Erythroblast (primary cell): ENCODE results near the gene NDUFA11.

Experiments
- DNase-seq, 2 experiments: peaks; one replicate each; lab custom pipeline; 2025; lab: John Stamatoyannopoulos, UW
- GATA1 ChIP-seq: IDR thresholded peaks from 2 replicates; pipeline ENCODE4 v1.6.1; 2011; ENCODE audit warnings: low read depth, mild to moderate bottlenecking, control low read depth, low read length, moderate library complexity
- POLR2A ChIP-seq: IDR thresholded peaks from 2 replicates; pipeline ENCODE4 v1.6.1; 2011; ENCODE audit warnings: mild to moderate bottlenecking, low read length

The NDUFA11 gene

DNA sequence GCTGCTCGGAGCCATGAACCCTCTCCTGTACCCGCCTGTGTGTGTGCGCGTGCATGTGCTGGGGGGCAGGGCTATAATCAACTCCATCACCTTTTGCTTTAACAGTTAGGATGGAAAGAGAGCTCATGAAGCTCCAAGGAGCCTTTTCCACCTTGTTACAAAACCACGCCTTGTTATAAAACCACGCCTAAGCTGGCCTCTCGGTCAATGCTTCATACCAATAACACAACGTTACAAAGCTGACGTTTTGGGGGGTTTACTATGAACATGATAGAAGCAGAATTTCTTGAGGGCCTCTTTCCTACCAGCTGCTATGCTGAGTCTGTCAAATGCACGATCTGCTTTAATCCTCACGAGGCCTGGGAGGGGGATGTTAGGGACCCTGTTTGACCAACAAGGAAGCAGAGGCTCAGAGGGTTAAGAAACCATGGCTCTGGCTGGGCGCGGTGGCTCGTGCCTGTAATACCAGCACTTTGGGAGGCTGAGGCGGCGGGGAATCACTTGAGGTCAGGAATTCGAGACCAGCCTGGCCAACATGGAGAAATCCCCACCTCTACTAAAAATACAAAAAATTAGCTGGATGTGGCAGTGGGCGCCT, 22.3 kb upstream of the NDUFA11 start:
- no peak for DNase-seq
- TF ChIP-seq POLR2A (no peak), GATA1 (no peak)

DNA sequence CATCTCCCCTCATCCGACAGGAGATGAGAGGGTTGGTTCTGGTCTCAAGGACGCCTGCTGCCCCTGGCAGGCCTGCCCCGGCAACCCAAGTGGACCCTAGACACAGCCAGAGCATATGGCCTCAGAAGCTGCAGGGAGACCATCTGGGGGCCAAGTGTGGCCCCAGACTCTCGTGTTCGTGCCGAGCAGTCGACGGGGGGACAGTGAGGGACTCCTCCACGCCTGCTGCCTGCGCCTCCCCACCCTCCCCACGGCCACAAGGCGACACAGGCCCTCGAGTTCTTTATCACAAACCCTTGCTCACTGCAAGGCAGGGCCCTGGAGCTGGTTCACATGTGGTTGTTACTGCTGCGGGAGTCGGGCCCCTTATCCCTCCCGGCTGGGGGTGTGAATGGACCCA, 19.8 kb upstream of the NDUFA11 start:
- no peak for DNase-seq
- TF ChIP-seq GATA1 (no peak), POLR2A (no peak)

DNA sequence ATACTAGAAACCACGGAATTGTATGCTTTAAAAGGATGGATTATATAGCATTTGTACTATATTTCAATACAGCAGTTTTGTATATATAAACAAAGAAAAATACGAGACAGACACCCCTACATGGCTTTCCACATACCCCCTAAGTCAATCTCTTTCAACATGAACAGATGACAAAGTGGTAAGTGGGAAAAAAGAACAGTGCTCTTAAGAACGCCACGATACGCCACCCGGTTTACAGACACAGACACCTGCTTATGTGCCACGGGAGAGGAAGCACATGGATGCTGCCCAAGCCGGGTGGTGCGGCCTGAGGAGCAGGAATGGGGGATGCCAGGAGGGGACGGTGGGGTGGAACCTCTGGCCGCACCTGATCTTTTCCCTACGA, 18.6 kb upstream of the NDUFA11 start:
- TF ChIP-seq GATA1 (no peak), POLR2A (no peak)
- DNase-seq, result no peak

DNA sequence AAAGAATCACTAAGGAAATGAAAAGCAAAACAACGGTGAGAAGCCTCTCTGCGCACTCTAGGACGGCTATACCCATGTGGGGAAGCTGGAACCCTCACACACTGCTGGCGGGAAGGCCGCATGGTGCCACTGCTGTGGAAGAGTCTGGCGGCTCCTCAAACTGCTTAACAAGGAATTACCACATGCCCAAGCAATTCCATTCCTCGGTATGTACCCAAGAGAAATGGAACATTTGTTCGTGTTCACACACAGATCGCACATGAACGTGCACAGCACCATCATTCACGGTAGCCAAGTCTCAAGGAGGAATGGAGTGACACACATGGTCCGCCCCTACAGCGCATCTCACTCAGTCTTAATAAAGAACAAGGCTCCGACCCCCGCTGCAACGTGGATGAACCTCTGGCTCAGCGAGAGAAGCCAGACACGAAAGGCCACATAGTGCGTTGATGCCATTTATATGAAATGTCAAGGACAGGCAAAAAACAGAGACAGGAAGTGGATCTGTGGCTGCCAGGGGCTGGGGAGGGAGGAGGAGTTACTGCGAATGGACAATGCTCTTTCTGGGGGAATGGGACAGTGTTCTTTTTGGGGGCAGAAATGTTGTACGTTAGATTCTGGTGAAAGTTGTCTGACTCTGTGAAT, 18.0 kb upstream of the NDUFA11 start:
- no peak for DNase-seq
- TF ChIP-seq GATA1, result no peak
- TF ChIP-seq POLR2A, result no peak

DNA sequence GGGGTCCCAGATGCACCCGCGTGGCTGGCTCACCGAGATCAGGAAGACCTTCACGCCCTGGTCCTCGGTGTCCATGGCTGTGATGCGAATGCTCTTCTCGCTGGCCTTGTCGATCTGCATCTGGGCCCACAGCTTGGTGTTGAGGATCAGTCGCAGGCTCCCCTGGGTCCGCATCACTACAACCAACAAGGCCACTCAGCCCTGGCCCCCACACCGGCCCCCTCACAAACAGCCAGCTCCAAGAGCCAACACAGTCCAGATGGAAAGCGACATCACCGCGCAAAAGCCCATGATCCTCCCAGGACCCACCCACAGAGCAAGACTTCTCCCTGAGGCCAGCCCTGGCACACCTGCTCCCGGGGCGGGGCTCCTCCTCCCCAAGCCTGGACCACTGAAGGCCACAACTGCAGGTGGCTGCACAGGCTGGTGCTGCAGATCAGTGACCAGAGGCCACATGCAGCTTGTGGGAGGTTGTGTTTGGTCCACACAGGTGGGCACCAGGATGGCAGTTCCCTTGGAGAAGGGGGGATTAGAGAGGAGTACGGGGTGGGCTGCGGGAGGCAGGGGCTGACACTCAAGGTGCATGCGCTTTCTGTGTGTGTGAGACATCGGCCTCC, 15.0 kb upstream of the NDUFA11 start:
- TF ChIP-seq GATA1 (no peak), POLR2A (no peak)
- no peak for DNase-seq

DNA sequence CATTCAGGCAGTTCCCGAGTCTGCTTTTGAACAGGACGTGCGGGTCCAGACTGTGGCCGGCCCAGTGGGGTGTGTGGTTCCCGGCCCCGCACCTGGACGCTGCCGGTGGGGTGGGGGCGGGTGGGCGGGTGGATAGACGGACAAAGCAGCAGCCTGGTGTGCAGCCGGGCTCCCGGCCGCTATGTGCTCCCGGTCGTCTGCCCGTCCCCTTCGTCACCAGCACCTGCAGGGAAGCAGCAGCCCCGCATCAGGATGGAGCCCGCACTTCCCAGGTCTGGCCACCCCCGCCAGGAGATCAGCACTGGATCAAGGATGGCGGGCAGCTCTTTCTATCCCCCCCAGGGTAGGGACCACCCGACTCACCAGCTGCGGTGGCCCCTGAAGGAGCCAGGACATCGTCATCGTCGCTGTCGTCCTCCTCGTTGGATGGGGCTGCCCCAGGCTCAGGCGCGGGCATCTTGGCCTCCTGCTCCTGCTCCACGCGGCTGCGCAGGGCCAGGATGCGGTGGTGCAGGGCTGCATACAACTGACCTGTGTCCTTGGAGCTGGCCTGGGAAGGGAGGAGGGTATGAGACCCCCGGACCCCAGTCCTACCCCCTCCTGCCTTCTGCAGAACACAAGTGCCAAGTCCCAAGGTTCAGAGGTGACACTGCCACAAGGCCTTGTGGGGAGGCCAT, 14.0 kb upstream of the NDUFA11 start:
- TF ChIP-seq POLR2A, result no peak
- TF ChIP-seq GATA1, result no peak

DNA sequence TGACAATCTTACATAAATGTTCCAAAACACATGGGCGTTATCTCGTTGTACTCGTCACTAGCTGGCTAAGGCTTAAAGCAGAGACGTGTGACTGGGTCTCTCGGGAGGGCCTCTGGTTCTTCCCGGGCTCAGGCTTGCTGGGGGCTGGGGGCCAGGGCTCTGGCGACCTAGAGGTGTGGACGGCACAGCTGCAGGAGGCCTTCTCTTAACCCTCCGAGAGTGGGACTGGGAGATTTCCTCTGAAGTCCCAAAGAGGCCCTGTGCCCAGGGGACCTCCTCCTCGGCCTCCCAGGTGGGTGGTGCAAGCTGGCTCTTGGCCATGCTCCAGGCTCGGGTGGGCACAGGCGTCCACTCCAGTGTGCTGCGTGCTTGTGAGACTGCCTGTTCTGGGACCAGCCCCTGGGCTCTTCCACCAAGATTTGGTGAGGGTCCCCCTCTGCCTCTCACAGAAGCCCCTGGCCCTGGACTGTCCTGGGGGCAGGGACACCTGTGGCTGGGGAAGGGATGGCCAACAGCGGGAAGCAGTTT, 12.7 kb upstream of the NDUFA11 start:
- TF ChIP-seq GATA1, result no peak
- TF ChIP-seq POLR2A, result no peak
- no peak for DNase-seq

More for the DNA sequence above, 14.0 kb upstream of the NDUFA11 start:
- DNase-seq, result no peak

DNA sequence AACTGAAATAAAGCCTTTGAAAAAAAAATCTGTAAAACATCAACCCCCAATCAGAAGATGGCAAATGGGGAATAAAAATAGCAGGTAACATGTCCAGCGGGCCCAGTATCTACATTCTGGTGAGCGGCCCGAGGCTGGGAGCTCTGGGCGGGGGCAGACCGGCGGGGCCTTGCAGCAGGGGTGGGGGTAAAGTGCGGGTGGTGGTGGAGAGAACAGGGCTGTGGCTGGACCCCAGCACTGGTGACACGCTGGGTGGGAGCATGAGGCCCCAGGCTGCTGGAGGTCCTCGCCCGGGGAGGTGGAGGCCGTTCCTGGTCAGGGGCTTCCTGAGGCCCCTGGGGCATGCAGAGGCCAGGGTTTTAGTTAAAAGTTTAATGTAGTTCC, 12.2 kb upstream of the NDUFA11 start:
- no peak for DNase-seq
- TF ChIP-seq POLR2A (no peak), GATA1 (no peak)

DNA sequence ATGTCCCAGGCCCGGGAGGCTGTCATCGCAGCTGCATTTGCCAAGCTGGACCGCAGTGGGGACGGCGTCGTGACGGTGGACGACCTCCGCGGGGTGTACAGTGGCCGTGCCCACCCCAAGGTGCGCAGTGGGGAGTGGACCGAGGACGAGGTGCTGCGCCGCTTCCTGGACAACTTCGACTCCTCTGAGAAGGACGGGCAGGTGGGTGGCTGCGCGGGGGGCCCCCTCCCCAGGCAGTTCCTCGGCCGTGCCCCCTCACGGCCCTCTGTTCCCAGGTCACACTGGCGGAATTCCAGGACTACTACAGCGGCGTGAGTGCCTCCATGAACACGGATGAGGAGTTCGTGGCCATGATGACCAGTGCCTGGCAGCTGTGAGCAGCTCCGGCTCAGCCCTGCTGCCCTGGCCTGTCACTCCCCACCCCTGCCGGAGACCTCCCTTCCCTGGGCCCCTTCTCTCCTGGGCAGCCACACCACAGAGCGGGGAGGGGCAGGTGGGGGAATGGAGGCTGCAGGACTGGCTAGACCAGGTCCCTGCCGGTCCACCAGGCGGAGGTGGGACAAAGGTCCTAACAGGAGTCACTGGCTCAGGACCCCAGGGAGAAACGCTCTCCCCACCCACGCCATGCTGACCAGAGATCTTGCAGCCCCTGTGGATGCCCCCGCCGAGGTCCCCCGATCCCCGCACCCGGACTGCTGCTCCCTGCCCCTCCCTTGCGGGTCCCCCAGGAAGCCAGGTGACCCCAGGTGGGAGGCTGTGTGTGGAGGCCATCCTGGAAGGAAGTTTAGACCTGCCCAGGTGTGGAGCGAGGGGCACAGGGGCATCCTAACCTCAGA, 11.6 kb upstream of the NDUFA11 start:
- TF ChIP-seq POLR2A, result no peak
- TF ChIP-seq GATA1, result no peak
- no peak for DNase-seq

DNA sequence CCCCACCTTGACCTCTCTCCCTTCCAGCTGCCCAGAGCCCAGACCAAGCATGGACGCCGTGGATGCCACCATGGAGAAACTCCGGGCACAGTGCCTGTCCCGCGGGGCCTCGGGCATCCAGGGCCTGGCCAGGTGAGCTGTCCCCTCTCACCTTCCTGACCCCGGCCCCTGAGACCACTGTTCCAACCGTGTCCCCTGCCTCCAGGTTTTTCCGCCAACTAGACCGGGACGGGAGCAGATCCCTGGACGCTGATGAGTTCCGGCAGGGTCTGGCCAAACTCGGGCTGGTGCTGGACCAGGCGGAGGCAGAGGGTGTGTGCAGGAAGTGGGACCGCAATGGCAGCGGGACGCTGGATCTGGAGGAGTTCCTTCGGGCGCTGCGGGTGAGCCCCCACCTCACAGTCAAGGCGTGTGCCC, 10.8 kb upstream of the NDUFA11 start:
- TF ChIP-seq POLR2A, result no peak
- TF ChIP-seq GATA1, result no peak
- no peak for DNase-seq

DNA sequence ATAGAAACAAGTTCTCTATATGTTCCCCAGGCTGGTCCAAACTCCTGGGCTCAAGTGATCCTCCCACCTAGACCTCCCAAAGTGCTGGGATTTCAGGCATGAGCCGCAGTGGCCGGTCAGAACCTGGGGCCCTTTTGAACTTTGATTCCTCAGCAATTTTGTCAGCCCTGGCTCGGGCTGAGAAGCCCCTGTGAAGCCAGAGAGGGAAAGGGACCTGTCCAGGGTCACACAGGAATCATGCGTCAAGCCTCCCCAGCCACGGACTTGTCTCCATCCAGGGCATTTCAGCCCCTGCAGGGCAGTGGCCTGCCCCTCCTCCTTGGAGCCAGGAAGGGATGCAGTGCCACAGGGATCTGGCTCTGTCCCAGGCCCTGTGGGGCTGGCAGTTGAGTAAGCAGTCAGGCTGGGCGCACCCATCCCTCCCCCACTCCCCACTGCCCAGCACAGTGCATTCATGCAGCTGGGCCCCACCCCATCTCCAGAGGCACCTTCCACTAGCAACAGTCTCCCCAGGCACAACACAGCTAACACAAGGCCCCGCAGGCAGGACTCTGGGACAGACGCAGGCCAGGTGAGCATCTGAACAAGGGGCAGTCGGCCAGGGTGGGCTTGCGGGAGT, 10.3 kb upstream of the NDUFA11 start, which contains the start of gene CAPS:
Gene CAPS (plus strand): TSS at position 516 of the 619 bp plus-strand sequence. CDS start 153 bp downstream, outside the sequence.
- no peak for TF ChIP-seq POLR2A
- no peak for TF ChIP-seq GATA1
- DNase-seq, result no peak

DNA sequence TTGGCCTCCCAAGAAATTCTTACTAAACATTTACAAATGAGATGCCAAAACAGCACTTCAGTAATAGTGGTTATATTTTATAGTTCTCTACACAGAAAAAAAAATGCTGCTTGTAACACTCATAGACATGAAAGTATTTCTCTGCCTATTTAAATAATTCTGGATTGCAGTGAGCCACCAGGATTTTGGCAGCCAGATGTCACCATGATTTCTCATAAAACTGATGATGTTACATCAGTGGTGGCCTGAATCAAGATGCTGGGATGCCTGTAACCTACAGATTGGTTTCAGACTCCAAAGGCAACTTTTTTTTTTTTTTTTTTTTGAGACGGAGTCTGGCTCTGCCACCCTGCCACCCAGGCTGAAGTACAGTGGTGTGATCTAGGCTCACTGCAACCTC, 7.8 kb upstream of the NDUFA11 start:
- no peak for TF ChIP-seq GATA1
- TF ChIP-seq POLR2A, result no peak
- DNase-seq, result no peak

DNA sequence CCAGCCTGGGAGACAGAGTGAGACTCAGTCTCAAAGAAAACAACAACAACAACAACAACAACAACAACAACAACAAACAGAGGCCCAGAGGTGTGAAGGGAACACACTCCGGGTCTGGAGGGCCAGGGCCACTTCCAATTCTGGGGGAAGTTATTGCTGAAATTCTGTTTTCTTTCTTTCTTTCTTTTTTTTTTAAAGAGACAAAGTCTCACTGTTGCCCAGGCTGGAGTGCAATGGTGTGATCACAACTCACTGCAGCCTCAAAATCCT, 7.0 kb upstream of the NDUFA11 start:
- TF ChIP-seq GATA1 (no peak), POLR2A (no peak)
- no peak for DNase-seq
